Osteoblast (primary cell): Measurements from ENCODE around the gene CBLL1. TPM values are rescaled to one million over a fixed set of nuclear protein-coding genes. Genes with fewer than 3 reads are reported as not detected.

ENCODE experiments used
- DNase-seq: peaks from one replicate; pipeline ENCODE4 v3.0.0; 2011; ENCODE audit warnings: low spot score, mixed read lengths; ENCODE audit not compliant: insufficient read length; ENCODE audit errors: missing footprints
- H2AFZ ChIP-seq: 2 replicates; pipeline ENCODE4 v1.6.0; 2011; ENCODE audit warnings: mild to moderate bottlenecking, low read length
- H3K27ac ChIP-seq: 2 replicates; pipeline ENCODE4 v1.5.1; 2011; ENCODE audit warnings: mild to moderate bottlenecking, low read depth, low read length, moderate library complexity
- H3K27me3 ChIP-seq: 2 replicates; pipeline ENCODE4 v1.6.0; 2012; ENCODE audit warnings: mild to moderate bottlenecking, control low read depth, inconsistent platforms, low read length, moderate library complexity; ENCODE audit not compliant: insufficient read depth
- H3K36me3 ChIP-seq: 2 replicates; pipeline ENCODE4 v1.5.1; 2011; ENCODE audit warnings: mild to moderate bottlenecking, low read length, control low read depth, moderate library complexity; ENCODE audit not compliant: insufficient read depth
- H3K4me1 ChIP-seq: 2 replicates; pipeline ENCODE4 v1.5.1; 2011; ENCODE audit warnings: mild to moderate bottlenecking, low read length, control low read depth, moderate library complexity; ENCODE audit not compliant: insufficient read depth
- H3K4me2 ChIP-seq: 2 replicates; pipeline ENCODE4 v1.6.0; 2011; ENCODE audit warnings: mild to moderate bottlenecking, low read length; ENCODE audit not compliant: insufficient read depth
- H3K4me3 ChIP-seq: fragments of 200-600 bp; sonication (generic); 3 replicates; pipeline ENCODE4 v1.5.1; 2012; ENCODE audit warnings: mild to moderate bottlenecking, low read length, inconsistent platforms; ENCODE audit not compliant: insufficient read depth
- H3K79me2 ChIP-seq: 2 replicates; pipeline ENCODE4 v1.6.0; 2012; ENCODE audit warnings: mild to moderate bottlenecking, low read length, control low read depth, inconsistent platforms; ENCODE audit not compliant: insufficient read depth
- H3K9me3 ChIP-seq: 2 replicates; pipeline ENCODE4 v1.5.1; 2011; ENCODE audit warnings: low read depth, low read length, control low read depth
- H4K20me1 ChIP-seq: 2 replicates; pipeline ENCODE4 v1.6.0; 2012; ENCODE audit warnings: mild to moderate bottlenecking, low read length, control low read depth; ENCODE audit not compliant: insufficient read depth
- CTCF ChIP-seq: IDR thresholded peaks from 2 replicates; pipeline ENCODE4 v1.5.1; 2011; ENCODE audit warnings: mild to moderate bottlenecking, low read depth, low read length, moderate library complexity; ENCODE audit errors: extremely low read depth
- total RNA-seq: library from RNA; depleted of rRNA; stranded (reverse); fragments of >200 nt; gene quantifications from 2 replicates; pipeline ENCODE4 v1.2.3, GENCODE V29; 2012

The CBLL1 gene
- total RNA-seq, 1 donor = 25.7 TPM

GRCh38 chr7:107799647-107800264 lies 55.8 kb downstream of the CBLL1 start:
- no peak for TF ChIP-seq CTCF
- H3K27me3 ChIP-seq = peaks cover 18% of the 10 kb centered on the region
- no peaks in the 10 kb centered on the region for H4K20me1 ChIP-seq
- no peak for DNase-seq
- no peak overlapping the region for H2AFZ ChIP-seq
- no peaks in the 10 kb centered on the region for H3K4me1 ChIP-seq
- no peak overlapping the region for H3K27ac ChIP-seq
- no peak overlapping the region for H3K4me2 ChIP-seq
- no peaks in the 10 kb centered on the region for H3K9me3 ChIP-seq
- H3K79me2 ChIP-seq = no peaks in the 10 kb centered on the region
- H3K4me3 ChIP-seq = no peak overlapping the region
- H3K36me3 ChIP-seq = no peaks in the 10 kb centered on the region

- no peak within 1 kb of the TSS for H3K27ac ChIP-seq
- no peaks in the 10 kb centered on the region for H3K36me3 ChIP-seq
- peaks cover 18% of the 10 kb centered on the region for H3K27me3 ChIP-seq
- H3K4me1 ChIP-seq = no peaks in the 10 kb centered on the region
- TF ChIP-seq CTCF = no peak
- no peak within 1 kb of the TSS for H2AFZ ChIP-seq
- DNase-seq = no peak
- no peak within 1 kb of the TSS for H3K4me2 ChIP-seq
- no peaks in the 10 kb centered on the region for H3K79me2 ChIP-seq
- no peak within 1 kb of the TSS for H3K4me3 ChIP-seq
- no peaks in the 10 kb centered on the region for H3K9me3 ChIP-seq
- no peaks in the 10 kb centered on the region for H4K20me1 ChIP-seq
Observed at GRCh38 chr7:107803009-107803610, 59.2 kb downstream of the CBLL1 start, which contains the start of gene SLC26A3. Gene SLC26A3, minus strand, starts transcription at chr7:107803223. Its CDS starts 8,714 bp downstream, at chr7:107794509.

- no peak for DNase-seq
Observed at GRCh38 chr7:107809179-107809578, 65.2 kb downstream of the CBLL1 start.

More at GRCh38 chr7:107809179-107809578, 65.2 kb downstream of the CBLL1 start:
- H2AFZ ChIP-seq = no peak overlapping the region
- H3K4me2 ChIP-seq = no peak overlapping the region
- no peak for TF ChIP-seq CTCF
- no peak overlapping the region for H3K27ac ChIP-seq
- no peaks in the 10 kb centered on the region for H3K9me3 ChIP-seq
- H3K4me3 ChIP-seq = no peak overlapping the region
- no peaks in the 10 kb centered on the region for H3K4me1 ChIP-seq
- H3K79me2 ChIP-seq = no peaks in the 10 kb centered on the region
- no peaks in the 10 kb centered on the region for H4K20me1 ChIP-seq
- no peaks in the 10 kb centered on the region for H3K27me3 ChIP-seq
- H3K36me3 ChIP-seq = no peaks in the 10 kb centered on the region
